GM19324 (cell line): ENCODE measurements around the gene GMPR.

Source experiments
- ATAC-seq: cut with Tn5 transposase; IDR thresholded peaks from one replicate; pipeline ENCODE4 v1.9.1; 2021; ENCODE audit warnings: mild to moderate bottlenecking, moderate library complexity; ENCODE audit not compliant: unreplicated experiment, low FRiP score

GMPR gene

GRCh38 chr6:16322666-16323312, 84.4 kb downstream of the GMPR start:
- peak; percentile 81 for ATAC-seq

GRCh38 chr6:16324184-16324583, 85.8 kb downstream of the GMPR start:
- ATAC-seq, result no peak

- no peak for ATAC-seq
These were observed 86.3 kb downstream of the GMPR start for GRCh38 chr6:16324606-16325225.

GRCh38 chr6:16326531-16326930, 88.1 kb downstream of the GMPR start:
- no peak for ATAC-seq

GRCh38 chr6:16326971-16327776, 88.8 kb downstream of the GMPR start:
- no peak for ATAC-seq

- ATAC-seq, result no peak
These were observed 89.5 kb downstream of the GMPR start for GRCh38 chr6:16327777-16328325.

- ATAC-seq, result no peak
These were observed 90.8 kb downstream of the GMPR start for GRCh38 chr6:16329233-16329632.

GRCh38 chr6:16331384-16332174, 93.2 kb downstream of the GMPR start:
- ATAC-seq, result peak; percentile 49

GRCh38 chr6:16332175-16332542, 93.8 kb downstream of the GMPR start:
- ATAC-seq, result peak; percentile 69

GRCh38 chr6:16333580-16333979, 95.2 kb downstream of the GMPR start:
- ATAC-seq, result no peak

GRCh38 chr6:16334671-16335070, 96.3 kb downstream of the GMPR start:
- ATAC-seq, result no peak

- ATAC-seq, result no peak
These were observed 96.8 kb downstream of the GMPR start for GRCh38 chr6:16335176-16335575.

GRCh38 chr6:16336056-16336818, 97.8 kb downstream of the GMPR start:
- ATAC-seq, result no peak

- no peak for ATAC-seq
These were observed 98.5 kb downstream of the GMPR start for GRCh38 chr6:16336911-16337294.

GRCh38 chr6:16337295-16337975, 99.0 kb downstream of the GMPR start:
- ATAC-seq, result no peak

- ATAC-seq, result no peak
These were observed 100.3 kb downstream of the GMPR start for GRCh38 chr6:16338577-16339264.

- ATAC-seq, result no peak
These were observed 100.8 kb downstream of the GMPR start for GRCh38 chr6:16339265-16339587.

GRCh38 chr6:16343593-16343992, 105.2 kb downstream of the GMPR start:
- no peak for ATAC-seq

- no peak for ATAC-seq
These were observed 106.4 kb downstream of the GMPR start for GRCh38 chr6:16344756-16345155.
